ENCODE results near the gene CREB3L2.
"Not testable (repeated sequence)": the region's sequence is repeated elsewhere in the genome, so short reads cannot be mapped to it uniquely, and the experiment has no call there.

CREB3L2 gene

DNA sequence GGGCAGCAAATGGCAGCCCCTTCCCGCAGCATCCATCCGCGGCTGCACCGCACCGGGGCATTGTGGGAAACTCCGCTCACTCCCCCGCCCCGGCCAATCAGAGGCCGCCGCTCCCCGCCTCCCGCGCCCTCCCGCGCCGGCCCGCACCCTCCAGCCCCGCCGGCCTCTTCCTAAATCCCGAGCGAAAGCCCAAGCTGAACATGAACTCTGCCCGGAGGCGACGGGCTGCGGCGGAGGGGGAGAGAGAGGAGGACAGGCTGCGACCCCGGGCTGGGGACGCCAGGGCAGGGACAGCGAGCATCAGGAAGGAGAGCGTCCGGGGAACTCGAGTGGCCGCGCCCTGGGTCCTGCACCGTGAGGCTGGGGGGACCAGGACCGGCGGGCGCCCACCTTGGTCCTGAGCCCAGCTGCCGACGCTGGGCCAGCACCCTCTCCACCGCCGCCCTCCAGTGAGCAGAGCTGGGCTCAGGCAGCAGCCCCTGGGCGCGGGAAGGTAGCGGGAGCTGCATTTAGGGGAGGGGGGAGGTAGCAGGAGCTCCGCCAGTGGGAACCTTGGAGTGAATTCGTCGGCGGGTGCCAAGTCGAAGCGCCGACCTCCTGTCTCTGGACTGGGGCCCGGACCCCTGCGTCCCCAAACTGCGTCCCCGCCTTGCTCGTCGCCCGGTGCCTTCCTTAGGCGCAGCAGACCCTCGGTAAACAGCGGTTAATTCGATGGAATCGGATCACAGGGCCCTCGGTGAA lies 154.9 kb downstream of the CREB3L2 start, which contains the start of gene DGKI:
TSS of gene DGKI (minus strand) at position 148 of the 741 bp plus-strand sequence.
- DNase-seq (ENCODE audit: low read depth in 2 of 2, low spot score in 1 of 2), result no peak

DNA sequence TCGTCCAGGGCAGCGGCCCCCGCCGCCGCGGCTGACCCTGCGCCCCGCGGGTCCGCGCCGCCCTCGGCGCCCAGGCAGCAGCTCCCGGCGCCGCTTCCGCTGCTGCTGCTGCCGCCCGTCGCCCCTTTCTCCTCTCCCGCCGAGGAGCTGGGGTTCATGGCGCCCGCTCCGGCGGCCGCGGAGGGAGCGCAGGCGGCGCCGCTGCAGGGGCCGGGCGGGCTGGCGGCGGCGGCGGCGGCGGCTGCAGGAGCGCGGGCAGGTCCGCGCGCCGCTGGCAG lies 155.4 kb downstream of the CREB3L2 start:
- no peak for DNase-seq (ENCODE audit: low read depth in 2 of 2, low spot score in 1 of 2)

DNA sequence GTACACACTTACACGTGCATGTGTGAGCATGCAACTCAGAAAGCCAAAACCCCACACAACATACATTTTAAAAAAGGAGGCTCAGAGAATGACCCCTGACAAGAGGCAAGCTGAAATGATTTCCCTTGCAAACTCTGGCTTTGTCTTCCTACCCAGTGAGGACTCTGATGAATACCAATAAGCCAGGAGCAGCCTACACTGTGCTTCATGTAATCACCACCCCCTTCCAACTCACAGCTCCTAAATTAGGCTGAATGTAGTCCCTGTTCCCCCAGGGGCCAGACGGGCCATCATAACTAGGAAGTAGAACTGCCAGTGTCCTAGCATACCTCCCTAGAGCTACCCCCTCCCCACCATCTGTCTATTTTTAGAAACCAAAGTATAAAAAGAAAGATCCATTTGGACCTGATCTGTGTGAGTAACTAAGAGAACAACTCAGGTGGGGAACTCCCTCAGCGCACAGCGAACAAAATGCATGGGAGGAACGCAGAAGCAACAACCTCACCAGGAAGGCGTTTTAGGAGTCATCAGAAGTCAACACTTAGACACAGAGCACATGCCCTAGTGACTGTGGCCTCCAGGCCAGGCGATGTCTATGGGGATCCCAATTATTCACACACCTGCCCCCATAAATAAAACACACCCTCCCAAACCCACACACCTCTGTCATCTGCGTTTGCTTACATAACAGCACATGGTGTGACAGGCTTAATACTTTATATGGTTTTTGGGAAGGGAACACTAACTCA lies 157.0 kb downstream of the CREB3L2 start:
- DNase-seq (ENCODE audit: low read depth in 2 of 2, low spot score in 1 of 2), result no peak

DNA sequence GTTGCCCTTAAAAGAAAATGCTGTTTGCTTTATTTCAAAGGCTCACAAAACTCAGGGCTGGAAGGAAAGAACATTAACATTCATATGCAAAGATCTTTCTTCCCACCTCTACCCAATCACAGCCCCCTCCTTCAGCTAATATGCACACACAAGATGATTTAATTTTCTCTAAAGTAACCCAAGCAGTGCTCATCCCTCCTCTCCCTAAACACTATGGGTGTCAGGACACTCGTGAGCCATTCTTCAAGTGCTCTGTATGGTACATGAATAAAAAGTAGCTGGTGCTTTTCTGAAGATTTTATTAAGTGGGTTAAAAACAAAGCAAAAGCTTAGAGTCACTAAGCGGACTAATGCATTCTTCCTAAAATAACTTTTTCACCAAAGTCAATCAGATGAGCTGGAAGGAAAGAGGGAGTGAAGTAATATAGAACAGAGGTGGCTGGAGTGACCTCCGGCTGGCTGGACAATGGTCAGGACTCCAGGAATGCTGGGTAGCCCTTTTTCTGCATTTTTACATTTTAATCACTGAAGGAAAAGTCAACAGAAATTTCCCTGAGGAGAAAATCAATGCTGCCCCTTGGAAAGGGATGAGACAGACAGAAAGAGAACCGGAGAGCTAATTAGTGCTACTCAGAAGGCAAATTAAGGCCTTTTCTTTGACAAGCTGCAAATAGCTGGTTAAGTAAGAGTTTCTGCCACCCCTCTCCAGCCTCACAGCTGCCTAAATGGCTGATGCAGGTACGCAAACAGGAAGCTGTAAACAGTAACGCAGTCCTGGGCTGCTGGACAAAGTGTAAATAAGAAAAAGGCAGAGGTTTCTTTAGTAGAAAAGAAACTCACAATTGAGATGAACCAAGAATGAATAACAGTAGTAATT lies 161.7 kb downstream of the CREB3L2 start:
- DNase-seq (ENCODE audit: low read depth in 2 of 2, low spot score in 1 of 2), result no peak

DNA sequence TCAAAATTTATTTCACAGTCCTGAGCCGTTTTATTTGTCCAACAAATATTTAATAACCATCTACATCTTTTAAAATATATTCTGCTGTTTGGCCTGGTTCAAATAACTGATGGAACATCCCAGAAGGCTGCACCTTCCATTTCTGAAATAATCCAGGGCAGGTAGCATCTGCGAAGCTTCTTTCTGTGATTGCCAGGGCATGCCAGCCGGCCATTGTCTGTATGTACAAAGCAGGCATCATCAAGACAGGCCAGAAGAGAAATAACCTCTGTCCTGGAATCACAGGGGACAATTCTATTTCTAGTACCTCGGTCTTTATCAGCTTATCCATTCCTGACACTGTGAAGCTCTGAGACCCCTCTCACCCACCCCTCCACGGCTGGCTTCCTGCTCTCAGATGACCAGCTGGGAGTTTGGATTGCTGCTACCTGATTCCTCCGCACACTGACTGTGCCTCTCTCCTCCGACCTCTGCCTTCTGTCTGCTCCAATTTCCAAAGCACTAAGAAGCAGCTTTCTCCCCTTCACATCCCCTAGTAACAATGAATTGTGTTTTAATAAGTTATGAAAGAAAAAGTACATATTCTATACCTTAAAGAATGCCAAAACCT lies 163.1 kb downstream of the CREB3L2 start:
- no peak for DNase-seq (ENCODE audit: low read depth in 2 of 2, low spot score in 1 of 2)

DNA sequence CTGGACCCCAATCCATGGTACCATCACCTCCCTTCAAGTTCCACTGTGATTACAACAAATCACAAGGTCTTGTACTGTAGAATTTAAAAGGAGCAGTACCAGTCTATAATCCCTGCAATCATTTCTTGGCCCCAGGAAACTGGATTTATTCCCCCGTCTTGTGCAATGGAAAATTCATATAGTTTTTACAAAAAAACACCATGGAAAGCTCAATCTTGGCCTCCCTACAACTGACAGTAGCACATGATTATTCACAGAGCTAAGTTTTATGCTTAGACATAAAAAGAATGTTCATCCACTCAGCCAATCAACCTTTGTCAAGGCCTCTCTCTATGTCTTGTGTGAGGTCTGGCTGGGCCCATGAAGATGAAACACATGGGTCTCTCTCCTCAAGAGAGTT lies 165.3 kb downstream of the CREB3L2 start:
- DNase-seq (ENCODE audit: low read depth in 2 of 2, low spot score in 1 of 2), result no peak

DNA sequence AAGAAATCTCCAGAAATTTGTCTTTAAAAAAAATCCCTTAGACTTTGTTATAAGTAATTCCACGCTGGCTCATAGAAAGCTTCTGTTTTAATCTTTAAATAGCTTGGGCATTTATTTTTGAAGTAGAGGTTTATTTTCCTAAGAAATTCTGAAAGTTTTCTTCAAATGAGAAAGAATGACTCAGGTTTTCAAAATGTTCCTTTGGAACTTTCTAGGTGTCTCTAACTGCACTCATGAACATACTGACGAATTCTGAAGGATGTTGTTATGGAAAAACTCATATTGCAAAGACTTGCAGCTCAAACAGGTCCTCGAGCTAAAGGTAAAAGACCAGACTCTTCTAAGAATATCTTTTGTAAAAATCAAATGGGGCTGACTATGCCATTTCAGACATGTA lies 165.8 kb downstream of the CREB3L2 start:
- DNase-seq (ENCODE audit: low read depth in 2 of 2, low spot score in 1 of 2), result no peak

DNA sequence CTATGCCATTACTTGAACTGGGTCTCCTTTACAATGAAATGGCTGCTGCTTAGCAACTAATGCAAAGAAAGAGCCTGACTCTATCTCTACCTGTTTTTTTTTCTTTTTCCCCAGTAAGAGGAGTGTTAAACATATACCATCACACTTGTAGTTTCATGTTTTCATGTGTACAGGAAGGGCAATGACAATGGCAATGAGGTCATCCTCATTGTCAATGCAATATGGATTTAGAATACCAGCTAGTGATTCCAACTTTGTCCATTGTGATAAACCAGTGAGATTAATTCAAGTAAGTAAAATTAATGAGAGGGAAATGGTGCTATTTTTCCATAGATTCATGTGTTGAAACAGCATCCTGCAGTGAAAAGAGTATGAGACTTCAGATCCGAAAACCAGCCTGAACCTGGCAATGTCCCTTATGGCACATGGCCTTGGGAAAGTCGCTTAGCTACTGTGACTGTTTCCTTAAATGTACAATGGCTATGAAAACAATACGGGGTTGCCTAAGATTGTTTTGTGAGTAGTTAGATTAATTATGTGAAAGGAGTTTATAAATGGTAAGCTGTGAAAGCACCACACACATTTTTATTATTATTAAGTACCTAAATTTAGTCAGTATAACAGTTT lies 166.3 kb downstream of the CREB3L2 start:
- DNase-seq (ENCODE audit: low read depth in 2 of 2, low spot score in 1 of 2), result no peak

DNA sequence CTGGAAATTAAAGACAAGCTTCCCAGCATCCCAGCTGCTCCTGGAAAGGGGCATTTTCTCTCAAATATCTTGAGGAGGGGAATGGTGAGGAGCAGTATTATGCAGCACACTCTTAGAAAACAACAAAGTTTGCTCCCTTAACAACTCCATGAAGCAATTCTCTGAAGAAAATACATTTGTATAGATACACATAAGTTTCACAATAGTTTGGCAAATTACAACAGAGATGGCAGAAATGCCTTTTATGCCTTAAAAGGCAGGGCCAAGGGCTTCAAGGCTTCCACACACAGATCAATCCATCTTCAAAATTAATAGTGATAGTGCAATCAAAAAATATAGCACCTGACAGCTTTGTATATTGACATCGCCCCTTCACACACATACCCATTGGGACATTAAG lies 167.3 kb downstream of the CREB3L2 start:
- no peak for DNase-seq (ENCODE audit: low read depth in 2 of 2, low spot score in 1 of 2)

DNA sequence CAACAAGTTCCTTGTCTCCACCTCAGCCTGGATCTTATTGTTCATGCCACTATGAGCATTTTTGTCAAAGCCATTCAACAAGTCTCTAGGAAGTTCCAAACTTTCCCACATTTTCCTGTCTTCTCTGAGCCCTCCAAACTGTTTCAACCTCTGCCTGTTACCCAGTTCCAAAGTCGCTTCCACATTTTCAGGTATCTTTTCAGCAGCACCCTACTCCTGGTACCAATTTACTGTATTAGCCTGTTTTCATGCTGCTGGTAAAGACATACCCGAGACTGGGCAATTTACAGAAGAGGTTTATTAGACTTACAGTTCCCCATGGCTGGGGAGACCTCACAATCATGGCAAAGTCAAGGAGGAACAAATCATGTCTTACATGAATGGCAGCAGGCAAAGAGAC lies 168.9 kb downstream of the CREB3L2 start:
- DNase-seq (ENCODE audit: low read depth in 2 of 2, low spot score in 1 of 2), result not testable (repeated sequence)

DNA sequence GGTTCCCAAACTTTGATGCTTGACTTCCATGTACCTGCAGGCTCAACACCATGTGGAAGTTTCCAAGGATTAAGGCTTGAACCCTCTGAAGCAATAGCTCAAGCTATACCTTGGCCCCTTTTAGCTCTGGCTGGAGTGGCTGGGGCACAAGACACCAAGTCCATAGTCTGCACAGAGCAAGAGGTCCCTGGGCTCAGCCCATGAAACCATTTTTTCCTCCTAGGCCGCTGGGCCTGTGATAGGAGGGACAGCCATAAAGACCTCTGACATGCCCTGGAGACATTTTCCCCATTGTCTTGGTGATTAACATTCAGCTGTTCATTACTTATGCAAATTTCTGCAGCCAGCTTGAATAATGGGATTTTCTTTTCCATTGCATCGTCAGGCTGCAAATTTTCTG lies 169.5 kb downstream of the CREB3L2 start:
- DNase-seq (ENCODE audit: low read depth in 2 of 2, low spot score in 1 of 2), result no peak

DNA sequence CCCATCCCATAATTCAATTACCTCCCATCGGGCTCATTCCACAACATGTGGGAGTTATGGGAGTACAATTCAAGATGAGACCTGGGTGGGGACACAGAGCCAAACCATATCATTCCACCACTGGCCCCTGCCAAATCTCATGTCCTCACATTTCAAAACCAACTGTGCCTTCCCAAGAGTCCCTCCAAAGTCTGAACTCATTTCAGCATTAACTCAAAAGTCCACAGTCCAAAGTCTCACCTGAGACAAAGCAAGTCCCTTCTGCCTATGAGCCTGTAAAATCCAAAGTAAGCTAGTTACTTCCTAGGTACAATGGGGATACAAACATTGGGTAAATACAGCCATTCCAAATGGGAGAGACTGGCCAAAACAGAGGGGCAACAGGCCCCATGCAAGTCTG lies 170.3 kb downstream of the CREB3L2 start:
- DNase-seq (ENCODE audit: low read depth in 2 of 2, low spot score in 1 of 2), result not testable (repeated sequence)

DNA sequence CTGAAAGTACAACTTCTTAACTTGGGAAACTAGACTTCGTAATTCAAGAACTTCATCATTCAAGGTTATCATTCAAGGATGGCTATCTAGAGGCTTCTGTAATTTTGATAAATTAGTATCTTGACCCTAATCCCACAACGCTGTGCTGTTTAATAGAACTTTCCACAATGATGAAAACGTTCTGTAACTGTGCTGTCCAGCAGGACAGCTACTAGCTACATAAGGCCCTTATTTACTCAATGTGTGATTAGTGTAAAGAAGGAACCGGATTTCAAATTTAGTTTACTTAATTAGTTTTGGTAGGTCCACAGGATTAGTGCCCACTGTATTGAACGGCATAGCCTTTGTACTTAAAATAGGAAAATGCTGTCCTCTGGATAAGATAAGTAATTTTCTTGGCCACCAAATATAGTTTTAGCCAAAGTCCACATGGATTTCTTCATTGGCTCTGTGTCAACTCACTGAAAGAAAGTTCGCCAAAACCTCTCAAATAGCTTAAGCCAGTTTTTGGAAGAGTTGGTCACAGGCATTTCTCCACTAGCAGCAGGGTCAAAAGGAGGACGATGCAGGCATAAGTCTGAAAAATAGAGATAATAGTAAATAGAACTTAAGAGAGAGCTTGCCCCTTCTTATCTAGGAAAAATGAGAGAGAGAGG lies 172.4 kb downstream of the CREB3L2 start:
- no peak for DNase-seq (ENCODE audit: low read depth in 2 of 2, low spot score in 1 of 2)

DNA sequence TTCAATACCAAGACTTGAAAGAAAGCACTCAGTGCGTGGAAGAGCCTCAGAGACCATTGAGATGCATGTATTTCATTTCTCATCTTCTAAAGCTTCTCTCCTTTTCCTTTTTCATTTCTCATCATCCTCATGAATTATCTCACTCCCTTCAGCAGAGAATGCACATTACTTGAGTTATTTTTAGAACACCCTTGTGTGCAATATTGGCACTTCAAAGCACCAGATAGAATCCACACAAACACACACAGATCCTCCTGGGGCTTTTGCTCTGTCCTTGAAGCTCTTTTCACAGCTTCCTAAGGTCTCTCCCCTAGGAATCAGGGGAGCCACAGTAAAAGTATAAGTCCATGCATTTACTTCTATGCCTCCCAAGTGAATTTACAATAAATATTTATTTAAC lies 173.4 kb downstream of the CREB3L2 start:
- DNase-seq (ENCODE audit: low read depth in 2 of 2, low spot score in 1 of 2), result no peak

DNA sequence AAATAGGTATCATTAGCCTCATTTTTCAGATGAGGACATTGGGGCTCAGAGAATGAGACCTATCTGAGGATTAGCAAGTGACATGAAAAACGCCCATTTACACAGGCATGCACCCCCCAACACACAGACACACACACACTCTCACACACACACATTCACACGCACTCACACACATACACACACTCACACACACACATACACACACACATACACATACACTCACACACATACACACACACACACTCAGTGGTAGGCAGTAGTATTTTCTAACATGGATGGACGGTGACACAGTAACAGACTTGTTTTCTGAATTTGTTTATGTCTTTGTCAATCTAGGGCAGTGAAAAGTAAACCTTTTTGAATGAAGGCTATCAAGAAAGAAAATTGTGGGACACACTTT lies 176.4 kb downstream of the CREB3L2 start:
- DNase-seq (ENCODE audit: low read depth in 2 of 2, low spot score in 1 of 2), result no peak

All from stimulated activated CD8-positive, alpha-beta memory T cell treated with anti-CD3 and anti-CD28 coated beads, Interleukin-4, amount 100 ng/mL, for 1 hour (primary cell).